KMS-11 (cell line): ENCODE measurements around the gene GRIK3.

Experiments
- H2AFZ ChIP-seq: fragments of 200-600 bp; sonication (generic); 2 replicates; pipeline ENCODE4 v1.6.1; 2016; ENCODE audit warnings: antibody characterized with exemption, mixed run types, low read depth
- H3K27ac ChIP-seq: fragments of 200-600 bp; sonication (generic); 2 replicates; pipeline ENCODE4 v1.6.1; 2016; ENCODE audit warnings: mild to moderate bottlenecking, mixed run types
- H3K27me3 ChIP-seq: fragments of 200-600 bp; sonication (generic); 2 replicates; pipeline ENCODE4 v1.6.1; 2017; ENCODE audit warnings: mild to moderate bottlenecking, low read depth, mixed run types, moderate library complexity; ENCODE audit not compliant: insufficient read depth
- H3K36me3 ChIP-seq: fragments of 200-600 bp; sonication (generic); 2 replicates; pipeline ENCODE4 v1.6.1; 2017; ENCODE audit warnings: mild to moderate bottlenecking, mixed run types; ENCODE audit not compliant: insufficient read depth
- H3K4me1 ChIP-seq: fragments of 200-600 bp; sonication (generic); 2 replicates; pipeline ENCODE4 v1.6.1; 2016; ENCODE audit warnings: mild to moderate bottlenecking, low read depth, mixed run types; ENCODE audit not compliant: poor library complexity, severe bottlenecking
- H3K4me2 ChIP-seq: fragments of 200-600 bp; sonication (generic); 2 replicates; pipeline ENCODE4 v1.7.0; 2016; ENCODE audit warnings: mild to moderate bottlenecking, mixed run types
- H3K4me3 ChIP-seq: fragments of 200-600 bp; sonication (generic); IDR thresholded peaks from 2 replicates; pipeline ENCODE4 v1.6.1; 2017; ENCODE audit warnings: low read depth, low read length, mixed read lengths; ENCODE audit not compliant: insufficient read depth
- H3K79me2 ChIP-seq: fragments of 200-600 bp; sonication (generic); 2 replicates; pipeline ENCODE4 v1.6.1; 2016; ENCODE audit warnings: low read depth, mixed run types; ENCODE audit not compliant: insufficient read depth
- H3K9ac ChIP-seq: fragments of 200-600 bp; sonication (generic); 2 replicates; pipeline ENCODE4 v1.6.1; 2016; ENCODE audit warnings: mild to moderate bottlenecking, mixed run types
- H4K20me1 ChIP-seq: fragments of 200-600 bp; sonication (generic); 2 replicates; pipeline ENCODE4 v1.6.1; 2016; ENCODE audit warnings: mild to moderate bottlenecking, mixed run types; ENCODE audit not compliant: insufficient read depth
- TF ChIP-seq, protein P1 (sequence below): fragments of 200-600 bp; sonication (generic); conservative IDR thresholded peaks from 2 replicates; pipeline ENCODE4 v1.6.1; 2017; ENCODE audit warnings: low read depth, mild to moderate bottlenecking, antibody characterized with exemption, low read length, moderate library complexity, mixed read lengths

GRIK3 gene

GRCh38 chr1:36955016-36955415 lies 79.3 kb downstream of the GRIK3 start:
- no peak overlapping the region for H3K9ac ChIP-seq
- H3K27ac ChIP-seq, result no peak overlapping the region
- H3K4me3 ChIP-seq, result no peak overlapping the region
- no peaks in the 10 kb centered on the region for H3K36me3 ChIP-seq
- H2AFZ ChIP-seq, result no peak overlapping the region
- TF ChIP-seq, protein P1, sequence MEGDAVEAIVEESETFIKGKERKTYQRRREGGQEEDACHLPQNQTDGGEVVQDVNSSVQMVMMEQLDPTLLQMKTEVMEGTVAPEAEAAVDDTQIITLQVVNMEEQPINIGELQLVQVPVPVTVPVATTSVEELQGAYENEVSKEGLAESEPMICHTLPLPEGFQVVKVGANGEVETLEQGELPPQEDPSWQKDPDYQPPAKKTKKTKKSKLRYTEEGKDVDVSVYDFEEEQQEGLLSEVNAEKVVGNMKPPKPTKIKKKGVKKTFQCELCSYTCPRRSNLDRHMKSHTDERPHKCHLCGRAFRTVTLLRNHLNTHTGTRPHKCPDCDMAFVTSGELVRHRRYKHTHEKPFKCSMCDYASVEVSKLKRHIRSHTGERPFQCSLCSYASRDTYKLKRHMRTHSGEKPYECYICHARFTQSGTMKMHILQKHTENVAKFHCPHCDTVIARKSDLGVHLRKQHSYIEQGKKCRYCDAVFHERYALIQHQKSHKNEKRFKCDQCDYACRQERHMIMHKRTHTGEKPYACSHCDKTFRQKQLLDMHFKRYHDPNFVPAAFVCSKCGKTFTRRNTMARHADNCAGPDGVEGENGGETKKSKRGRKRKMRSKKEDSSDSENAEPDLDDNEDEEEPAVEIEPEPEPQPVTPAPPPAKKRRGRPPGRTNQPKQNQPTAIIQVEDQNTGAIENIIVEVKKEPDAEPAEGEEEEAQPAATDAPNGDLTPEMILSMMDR, result no peak
- no peaks in the 10 kb centered on the region for H4K20me1 ChIP-seq
- H3K27me3 ChIP-seq, result no peaks in the 10 kb centered on the region
- no peak overlapping the region for H3K4me2 ChIP-seq
- no peaks in the 10 kb centered on the region for H3K79me2 ChIP-seq
- H3K4me1 ChIP-seq, result no peaks in the 10 kb centered on the region

DNA sequence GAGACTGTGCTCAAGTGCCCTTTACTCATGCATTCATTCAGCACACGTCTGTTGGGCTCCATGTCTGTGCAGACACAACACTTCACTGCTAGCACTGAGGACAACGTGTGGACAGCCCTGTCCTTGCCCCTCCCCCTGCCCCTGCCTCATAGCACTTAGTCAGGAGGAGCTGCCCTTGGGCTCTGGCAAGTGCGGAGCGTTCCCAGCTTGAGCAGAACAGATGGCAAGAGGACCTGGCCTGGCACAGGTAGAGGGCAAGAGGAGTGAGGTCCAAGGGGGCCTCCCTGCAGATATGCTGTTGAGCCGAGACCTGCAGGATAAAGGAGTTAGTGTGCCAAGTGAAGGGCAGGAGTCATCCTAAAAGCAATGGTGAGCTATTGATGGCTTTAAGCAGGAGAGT lies 81.3 kb downstream of the GRIK3 start:
- Histone ChIP-seq H3K79me2 (no peaks in the 10 kb centered on the region), H3K4me3 (no peak overlapping the region), H3K4me1 (no peaks in the 10 kb centered on the region), H3K9ac (no peak overlapping the region), H3K4me2 (no peak overlapping the region), H4K20me1 (no peaks in the 10 kb centered on the region), H3K36me3 (no peaks in the 10 kb centered on the region), H2AFZ (no peak overlapping the region), H3K27me3 (no peaks in the 10 kb centered on the region), H3K27ac (no peak overlapping the region)
- TF ChIP-seq, protein P1, result no peak

DNA sequence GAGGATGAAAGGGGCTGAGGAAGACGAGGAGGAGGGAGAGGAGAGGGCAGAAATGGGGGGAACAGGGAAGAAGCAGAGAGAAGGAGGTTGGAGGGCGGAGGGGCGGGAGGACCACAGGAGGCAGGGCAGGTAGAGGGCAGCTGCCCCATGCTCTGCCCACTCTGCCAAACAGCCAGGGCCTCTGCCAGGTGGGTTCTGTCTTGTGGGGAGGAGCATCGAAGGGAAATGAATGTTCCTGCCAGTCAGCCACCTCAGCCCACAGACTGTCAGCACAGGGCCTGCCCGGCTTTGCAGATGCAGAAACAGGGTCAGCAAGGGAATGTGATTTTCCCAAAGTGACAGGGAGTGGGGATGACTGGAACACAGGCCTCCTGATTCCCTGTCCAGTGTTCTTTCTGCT lies 82.6 kb downstream of the GRIK3 start:
- H2AFZ ChIP-seq, result no peak overlapping the region
- no peaks in the 10 kb centered on the region for H3K79me2 ChIP-seq
- no peak overlapping the region for H3K27ac ChIP-seq
- H3K9ac ChIP-seq, result no peak overlapping the region
- no peaks in the 10 kb centered on the region for H3K36me3 ChIP-seq
- H4K20me1 ChIP-seq, result no peaks in the 10 kb centered on the region
- no peaks in the 10 kb centered on the region for H3K27me3 ChIP-seq
- TF ChIP-seq, protein P1, result no peak
- no peak overlapping the region for H3K4me2 ChIP-seq
- H3K4me1 ChIP-seq, result no peaks in the 10 kb centered on the region
- H3K4me3 ChIP-seq, result no peak overlapping the region

DNA sequence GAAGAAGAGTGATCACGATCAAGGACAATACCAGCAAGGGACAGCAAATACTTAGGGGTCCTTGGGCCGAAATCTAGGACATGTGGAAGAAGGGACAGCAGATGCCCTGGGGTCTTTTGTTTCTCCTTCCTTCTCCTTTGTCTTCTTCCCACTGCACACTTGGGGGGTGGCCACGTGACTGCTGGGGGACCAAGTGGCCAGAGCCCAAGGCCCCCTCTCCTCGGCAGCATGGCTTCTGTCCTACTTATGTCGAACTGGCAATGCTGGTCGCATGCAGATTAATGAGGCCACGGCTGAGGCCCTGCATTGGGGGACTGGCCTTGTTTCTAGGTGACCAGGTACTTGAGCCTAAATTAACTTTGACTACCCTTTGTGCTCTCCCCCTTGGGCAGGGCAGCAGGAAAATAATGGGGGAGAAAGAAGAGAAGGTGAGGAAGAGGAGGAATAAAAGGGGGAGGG lies 83.0 kb downstream of the GRIK3 start:
- TF ChIP-seq, protein P1, result no peak
- no peak overlapping the region for H3K9ac ChIP-seq
- no peak overlapping the region for H3K4me3 ChIP-seq
- H3K36me3 ChIP-seq, result no peaks in the 10 kb centered on the region
- no peaks in the 10 kb centered on the region for H4K20me1 ChIP-seq
- H3K27ac ChIP-seq, result no peak overlapping the region
- H3K79me2 ChIP-seq, result no peaks in the 10 kb centered on the region
- H3K4me2 ChIP-seq, result no peak overlapping the region
- H3K27me3 ChIP-seq, result no peaks in the 10 kb centered on the region
- no peaks in the 10 kb centered on the region for H3K4me1 ChIP-seq
- no peak overlapping the region for H2AFZ ChIP-seq
